Right lobe of liver (tissue), 6 donors: ENCODE measurements around the gene ATAD3A. TPM values are rescaled to one million over a fixed set of nuclear protein-coding genes. Genes with fewer than 3 reads are reported as not detected.

ENCODE experiments used
- ATAC-seq, 4 donors: fragments of 200-7000 bp; cut with Tn5 transposase; one replicate each; pipeline ENCODE4 v1.9.1; 2020; ENCODE audit warnings: mild to moderate bottlenecking in 4 of 4, moderate library complexity in 4 of 4
- DNase-seq, 3 donors: peaks; one replicate each; pipeline ENCODE4 v3.0.0-alpha.2; 2020
- H3K27ac ChIP-seq, 3 donors: fragments of 200-600 bp; one replicate each; pipeline ENCODE4 v1.8.0; 2022
- H3K27me3 ChIP-seq, 2 donors: fragments of 200-600 bp; one replicate each; pipeline ENCODE4 v1.8.0; 2022
- H3K36me3 ChIP-seq, 4 donors: fragments of 200-600 bp; sonication (generic) in 1 of 4; one replicate each; pipeline versions ENCODE4 v1.5.1 to v1.8.0; 2017 to 2022; ENCODE audit warnings: control low read depth in 1 of 4
- H3K4me1 ChIP-seq, 4 donors: fragments of 200-600 bp; sonication (generic) in 1 of 4; one replicate each; pipeline versions ENCODE4 v1.5.1 to v1.8.0; 2017 to 2022; ENCODE audit warnings: control low read depth in 1 of 4
- H3K4me3 ChIP-seq, 3 donors: fragments of 200-600 bp; one replicate each; pipeline ENCODE4 v1.8.0; 2022
- H3K9me3 ChIP-seq, 4 donors: fragments of 200-600 bp; sonication (generic) in 1 of 4; one replicate each; pipeline versions ENCODE4 v1.5.1 to v1.8.0; 2017 to 2022; ENCODE audit warnings: control low read depth in 1 of 4
- POLR2A ChIP-seq: fragments of 450-650 bp; IDR thresholded peaks from one replicate; pipeline ENCODE4 v1.6.1; 2017; ENCODE audit warnings: antibody characterized with exemption, mild to moderate bottlenecking
- WGBS: methylation state at CpG from one replicate; pipeline ENCODE4 v1.1.6; 2018; ENCODE audit warnings: low coverage, low lambda C conversion rate; ENCODE audit not compliant: insufficient coverage; ENCODE audit errors: missing lambda C conversion rate; 5-methylcytosine and 5-hydroxymethylcytosine counted together
- intact Hi-C, 2 donors: fragments of 100-400 bp; cut with DNase I; formaldehyde crosslinking; loops; one replicate each; pipeline versions ENCODE4 v1.11.2 to v1.14.1; 2022
- total RNA-seq, 6 experiments: library from RNA; depleted of rRNA in 2 of 6; stranded (reverse); fragments of >200 nt in 2 of 6; fragmentation: NEBNext Ultra II Directional in 3 of 6; extraction: Animal tissue kit (Norgen Biotek cat#: 25700) in 3 of 6; gene quantifications; one replicate each; pipeline versions ENCODE4 v1.1.0 to v1.2.4, GENCODE V29; 2016 to 2023
- TF ChIP-seq, protein P1 (sequence below), 4 donors: fragments of 200-600 bp in 3 of 4; fragments of 450-650 bp in 1 of 4; IDR thresholded peaks; one replicate each; pipeline versions ENCODE4 v1.5.1 to v1.8.0; 2016 to 2022; ENCODE audit warnings: antibody characterized with exemption in 4 of 4, mild to moderate bottlenecking in 2 of 4
- donor health status: DM: no; HTN: yes; CAD: no.
- donor health status: DM: no; HTN: no; CAD: no.
- donor health status: DM: no; HTN: no; CAD: no.
- donor health status: DM: no; HTN: yes; CAD: no.
- donor health status: DM: no; HTN: yes; CAD: no.

ATAD3A gene
- total RNA-seq, 6 experiments from 2014 or later: 10.8 to 31.7 (median 13.1) TPM

DNA sequence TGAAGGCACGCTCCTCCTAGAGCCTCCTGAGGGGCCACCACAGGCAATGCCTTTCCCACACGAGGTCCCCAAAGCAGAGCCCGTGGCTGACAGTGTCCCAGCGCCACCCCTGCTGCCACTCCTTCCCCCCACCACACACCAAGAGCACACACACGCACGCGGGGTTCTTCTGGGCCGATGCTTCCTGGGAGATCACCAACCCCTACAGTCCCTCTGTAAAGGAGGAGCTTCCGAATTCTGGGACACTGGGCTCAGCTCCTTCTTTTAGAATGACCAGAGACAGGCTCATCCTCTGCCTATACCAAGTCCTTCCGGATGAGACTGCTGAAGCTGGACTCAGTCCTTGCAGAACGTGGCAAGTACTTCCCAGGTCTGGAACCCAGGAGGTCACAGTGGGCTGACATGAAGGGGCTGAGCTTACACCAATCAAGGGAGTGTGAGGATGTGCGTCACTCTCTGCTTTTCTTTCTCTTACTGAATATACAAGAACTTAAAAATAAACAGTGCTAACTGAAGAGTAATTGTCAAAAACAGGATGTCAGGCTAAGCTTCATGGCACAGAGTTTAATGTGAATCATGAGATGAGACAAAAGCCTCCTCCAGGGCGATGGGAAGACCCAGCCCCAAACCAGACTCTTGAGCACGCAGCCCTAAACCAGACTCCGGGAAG is 50.0 kb downstream of the ATAD3A start:
- Histone ChIP-seq H3K27ac (no peak overlapping the region), H3K27me3 (no peaks in the 10 kb centered on the region), H3K9me3 (no peaks in the 10 kb centered on the region), H3K4me3 (no peak overlapping the region), H3K4me1 (peaks cover 0 to 10% (median 0%) of the 10 kb centered on the region in 4 donors), H3K36me3 (peaks cover 0 to 32% (median 18%) of the 10 kb centered on the region in 4 donors)
- intact Hi-C loops: no loop called here
- DNase-seq (no peak), ATAC-seq (no peak)
- WGBS: 74% methylated on average over 5 of the region's 15 CpGs
- TF ChIP-seq, protein P1, sequence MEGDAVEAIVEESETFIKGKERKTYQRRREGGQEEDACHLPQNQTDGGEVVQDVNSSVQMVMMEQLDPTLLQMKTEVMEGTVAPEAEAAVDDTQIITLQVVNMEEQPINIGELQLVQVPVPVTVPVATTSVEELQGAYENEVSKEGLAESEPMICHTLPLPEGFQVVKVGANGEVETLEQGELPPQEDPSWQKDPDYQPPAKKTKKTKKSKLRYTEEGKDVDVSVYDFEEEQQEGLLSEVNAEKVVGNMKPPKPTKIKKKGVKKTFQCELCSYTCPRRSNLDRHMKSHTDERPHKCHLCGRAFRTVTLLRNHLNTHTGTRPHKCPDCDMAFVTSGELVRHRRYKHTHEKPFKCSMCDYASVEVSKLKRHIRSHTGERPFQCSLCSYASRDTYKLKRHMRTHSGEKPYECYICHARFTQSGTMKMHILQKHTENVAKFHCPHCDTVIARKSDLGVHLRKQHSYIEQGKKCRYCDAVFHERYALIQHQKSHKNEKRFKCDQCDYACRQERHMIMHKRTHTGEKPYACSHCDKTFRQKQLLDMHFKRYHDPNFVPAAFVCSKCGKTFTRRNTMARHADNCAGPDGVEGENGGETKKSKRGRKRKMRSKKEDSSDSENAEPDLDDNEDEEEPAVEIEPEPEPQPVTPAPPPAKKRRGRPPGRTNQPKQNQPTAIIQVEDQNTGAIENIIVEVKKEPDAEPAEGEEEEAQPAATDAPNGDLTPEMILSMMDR (IDR thresholded peaks at IDR 0.05): no peak

DNA sequence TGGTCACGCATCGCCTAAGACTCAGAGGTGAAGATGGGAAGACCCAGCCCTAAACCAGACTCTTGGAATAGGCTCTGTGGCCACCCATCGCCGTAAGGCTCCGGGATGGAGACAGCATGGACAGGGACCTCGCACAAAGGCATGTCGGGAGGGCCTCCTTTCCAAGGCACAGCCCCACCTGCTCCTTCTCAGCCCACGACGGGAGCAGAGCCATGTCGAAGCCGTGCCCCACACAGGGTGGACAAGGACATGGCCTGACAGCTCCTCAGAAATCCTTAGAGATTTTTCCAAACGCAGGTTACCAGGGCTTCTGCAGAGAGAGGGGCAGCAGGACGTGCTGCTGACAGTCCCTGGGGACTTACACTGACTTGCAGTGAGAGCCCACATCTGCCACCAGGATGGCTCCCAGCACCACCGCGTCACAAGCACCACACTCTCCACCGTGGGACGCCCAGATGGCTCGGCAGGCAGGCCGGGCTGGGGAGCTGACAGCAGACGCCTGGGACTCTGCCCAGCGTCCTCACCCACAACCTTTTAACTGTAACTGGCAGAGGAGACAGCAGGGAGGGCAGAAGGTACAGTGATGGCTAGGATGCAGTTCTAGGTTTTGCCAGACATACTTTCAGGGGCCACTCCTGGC is 50.7 kb downstream of the ATAD3A start:
- Histone ChIP-seq H3K4me1 (peaks cover 0 to 13% (median 0%) of the 10 kb centered on the region in 4 donors), H3K27me3 (no peaks in the 10 kb centered on the region), H3K9me3 (no peaks in the 10 kb centered on the region), H3K36me3 (peaks cover 0 to 32% (median 18%) of the 10 kb centered on the region in 4 donors), H3K4me3 (no peak overlapping the region), H3K27ac (no peak overlapping the region)
- intact Hi-C loops: no loop called here
- DNase-seq (no peak), ATAC-seq (no peak)
- 79% methylated on average over 4 of the region's 21 CpGs for WGBS
- TF ChIP-seq POLR2A: no peak
- TF ChIP-seq, protein P1 (IDR thresholded peaks at IDR 0.05): no peak

DNA sequence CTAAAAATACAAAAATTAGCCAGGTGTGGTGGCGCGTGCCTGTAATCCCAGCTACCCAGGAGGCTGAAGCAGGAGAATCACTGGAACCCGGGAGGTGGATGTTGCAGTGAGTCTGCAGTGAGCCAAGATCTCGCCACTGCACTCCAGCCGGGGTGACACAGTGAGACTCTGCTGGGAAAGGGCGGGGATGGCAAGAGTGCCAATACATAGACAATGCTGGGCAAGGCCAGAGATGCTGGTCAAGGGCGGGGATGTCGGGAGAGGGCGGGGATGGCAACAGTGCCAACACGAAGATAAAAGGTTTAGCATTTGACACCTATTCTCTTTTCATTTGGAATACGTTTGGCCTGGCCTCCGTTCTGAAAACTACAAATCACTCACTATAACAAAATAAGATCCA is 51.7 kb downstream of the ATAD3A start:
- Histone ChIP-seq H3K27ac (no peak overlapping the region), H3K4me1 (peaks cover 0 to 13% (median 0%) of the 10 kb centered on the region in 4 donors), H3K4me3 (no peak overlapping the region), H3K27me3 (no peaks in the 10 kb centered on the region), H3K9me3 (no peaks in the 10 kb centered on the region), H3K36me3 (peaks cover 0 to 32% (median 18%) of the 10 kb centered on the region in 4 donors)
- DNase-seq (no peak), ATAC-seq (no peak)
- 96% methylated on average over 8 of the region's 12 CpGs for WGBS
- no peak for TF ChIP-seq POLR2A
- TF ChIP-seq, protein P1 (IDR thresholded peaks at IDR 0.05): no peak
- intact Hi-C loops: no loop called here

DNA sequence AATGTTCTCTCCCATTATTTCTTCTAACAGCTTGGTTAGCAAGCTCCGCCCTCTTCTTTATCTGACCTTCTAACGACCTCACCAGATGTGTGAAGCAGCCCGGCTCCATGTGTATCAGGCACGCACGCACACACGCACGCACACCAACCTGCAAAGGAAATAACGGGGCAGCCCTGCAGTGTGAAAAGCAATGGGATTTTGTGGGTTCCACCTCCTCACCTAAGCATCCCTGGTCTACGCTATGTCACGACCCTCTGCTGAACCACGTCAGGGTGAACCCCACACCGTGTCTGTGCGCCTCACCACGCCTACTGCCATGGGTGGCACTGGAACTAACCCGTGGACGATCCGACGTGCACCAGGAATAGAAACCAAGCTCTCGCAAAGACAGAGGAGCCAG is 52.3 kb downstream of the ATAD3A start:
- 87% methylated on average over 8 of the region's 19 CpGs for WGBS
- intact Hi-C loops: no loop called here
- no peak for DNase-seq
- TF ChIP-seq POLR2A: no peak
- TF ChIP-seq, protein P1 (IDR thresholded peaks at IDR 0.05): no peak
- Histone ChIP-seq H3K4me3 (no peak overlapping the region), H3K27me3 (no peaks in the 10 kb centered on the region), H3K27ac (no peak overlapping the region), H3K9me3 (no peaks in the 10 kb centered on the region), H3K4me1 (peaks cover 0 to 13% (median 0%) of the 10 kb centered on the region in 4 donors), H3K36me3 (peaks cover 0 to 32% (median 18%) of the 10 kb centered on the region in 4 donors)
- ATAC-seq: no peak
